ENCODE measurements around the gene PRELID2.

DNA sequence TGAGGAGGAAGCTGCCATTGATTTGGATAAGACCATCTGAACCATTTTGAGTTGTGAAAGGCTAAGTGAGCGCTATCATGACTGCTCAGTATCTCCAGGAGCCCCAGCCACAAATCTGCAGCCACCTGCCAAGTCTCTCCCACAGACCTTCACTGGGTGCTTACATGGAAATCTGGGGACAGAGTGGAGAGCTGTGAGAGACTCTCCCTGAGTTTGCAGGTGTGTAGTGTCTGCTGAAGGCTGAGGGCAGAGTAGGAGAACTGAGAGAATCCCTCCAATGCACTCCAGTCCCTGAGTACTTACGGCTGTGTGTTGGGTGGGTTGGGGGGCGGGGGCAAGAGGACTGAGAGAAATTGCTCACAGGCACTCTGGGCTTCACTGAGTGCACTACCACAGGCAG lies 123.7 kb downstream of the PRELID2 start:
- TF ChIP-seq EZH2 (IDR thresholded peaks at IDR 0.05; ENCODE audit: insufficient read depth, poor library complexity, severe bottlenecking): no peak
- no peak for TF ChIP-seq EZH2phosphoT487 (IDR thresholded peaks at IDR 0.05; ENCODE audit: insufficient read depth, low read depth)
